Measurements from ENCODE around the gene ISM1.
"Not testable (repeated sequence)": the region's sequence is repeated elsewhere in the genome, so short reads cannot be mapped to it uniquely, and the experiment has no call there.

Gene ISM1

GRCh38 chr20:13223736-13224520, 2.9 kb downstream of the ISM1 start:
- no peak for DNase-seq (ENCODE audit: insufficient read length)
- FAIRE-seq, result no peak
- TF ChIP-seq POLR2AphosphoS5 (IDR thresholded peaks at IDR 0.05; ENCODE audit: low read depth, low read length) (no peak), TAF1 (IDR thresholded peaks at IDR 0.05; ENCODE audit: borderline replicate concordance, low read depth, low read length) (no peak), POLR2A (IDR thresholded peaks at IDR 0.05; ENCODE audit: low read depth, low read length) (no peak)

DNA sequence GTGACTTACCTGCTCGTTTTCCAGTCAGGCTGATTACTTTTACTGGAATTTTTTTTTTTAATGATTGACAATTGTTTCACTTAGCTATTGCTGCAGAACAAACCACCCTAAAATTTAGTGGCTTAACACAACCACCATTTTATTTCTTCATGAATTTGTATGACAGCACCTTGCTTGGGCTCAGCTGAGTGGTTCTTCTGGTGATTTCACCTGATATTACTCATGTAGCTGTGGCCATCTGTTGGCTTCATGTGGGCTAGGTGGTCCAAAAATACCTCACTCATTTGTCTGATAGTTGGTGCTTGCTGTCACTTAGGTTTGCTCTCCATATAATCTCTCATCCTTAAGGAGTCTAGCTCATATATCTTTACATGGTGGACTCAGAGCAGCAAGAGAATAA, 5.3 kb downstream of the ISM1 start:
- DNase-seq (ENCODE audit: insufficient read length) (no peak), FAIRE-seq (no peak)

GRCh38 chr20:13228771-13229170, 7.7 kb downstream of the ISM1 start:
- FAIRE-seq (no peak), DNase-seq (ENCODE audit: insufficient read length) (no peak)
- no peak for TF ChIP-seq POLR2A (IDR thresholded peaks at IDR 0.05; ENCODE audit: low read depth, low read length)
- no peak for TF ChIP-seq TAF1 (IDR thresholded peaks at IDR 0.05; ENCODE audit: borderline replicate concordance, low read depth, low read length)
- no peak for TF ChIP-seq POLR2AphosphoS5 (IDR thresholded peaks at IDR 0.05; ENCODE audit: low read depth, low read length)

More for the DNA sequence above, 5.3 kb downstream of the ISM1 start:
- TF ChIP-seq TAF1 (IDR thresholded peaks at IDR 0.05; ENCODE audit: borderline replicate concordance, low read depth, low read length) (no peak), POLR2A (IDR thresholded peaks at IDR 0.05; ENCODE audit: low read depth, low read length) (no peak), POLR2AphosphoS5 (IDR thresholded peaks at IDR 0.05; ENCODE audit: low read depth, low read length) (no peak)

DNA sequence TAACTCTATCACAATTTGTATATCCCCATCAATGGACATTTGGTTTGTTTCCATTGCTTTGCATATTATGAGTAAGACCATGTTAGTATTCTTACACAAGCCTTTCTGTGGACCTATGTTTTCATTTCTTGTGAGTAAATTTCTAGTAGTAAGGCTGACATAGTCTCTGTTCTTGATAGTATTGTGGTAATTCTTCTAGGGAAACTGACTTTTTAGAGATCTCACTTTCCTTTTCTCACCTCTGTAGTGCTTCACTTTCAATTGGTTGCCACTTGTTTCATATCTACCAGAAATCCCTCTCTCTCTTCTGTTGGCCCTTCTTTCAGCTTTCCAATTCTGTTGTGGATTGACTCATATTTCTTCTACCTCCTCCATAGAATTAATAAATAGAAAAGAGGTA, 8.5 kb downstream of the ISM1 start:
- TF ChIP-seq POLR2A (IDR thresholded peaks at IDR 0.05; ENCODE audit: low read depth, low read length), result no peak
- DNase-seq (ENCODE audit: insufficient read length) (no peak), FAIRE-seq (no peak)

GRCh38 chr20:13231031-13231752, 10.1 kb downstream of the ISM1 start:
- no peak for DNase-seq (ENCODE audit: insufficient read length)
- FAIRE-seq, result no peak
- TF ChIP-seq POLR2A (IDR thresholded peaks at IDR 0.05; ENCODE audit: low read depth, low read length), result no peak
- TF ChIP-seq POLR2AphosphoS5 (IDR thresholded peaks at IDR 0.05; ENCODE audit: low read depth, low read length), result no peak
- no peak for TF ChIP-seq TAF1 (IDR thresholded peaks at IDR 0.05; ENCODE audit: borderline replicate concordance, low read depth, low read length)

DNA sequence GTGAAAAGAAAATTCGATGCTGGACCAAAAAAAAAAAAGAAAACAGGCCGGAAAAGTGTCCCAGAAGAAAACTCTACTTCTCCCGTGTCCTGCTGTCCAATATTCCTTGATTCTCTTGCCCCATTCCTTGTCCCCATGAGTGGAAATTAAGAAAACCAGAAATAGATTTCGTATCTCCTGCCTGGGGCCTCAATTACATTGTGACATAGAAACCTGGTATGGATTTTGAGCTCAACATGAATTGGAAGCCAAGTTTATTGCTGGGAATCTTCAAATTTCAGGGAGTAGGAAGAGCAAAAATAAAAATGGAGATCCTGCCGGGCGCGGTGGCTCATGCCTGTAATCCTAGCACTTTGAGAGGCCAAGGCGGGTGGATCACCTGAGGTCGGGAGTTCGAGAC, 11.9 kb downstream of the ISM1 start:
- DNase-seq (ENCODE audit: insufficient read length) (no peak), FAIRE-seq (no peak)
- TF ChIP-seq POLR2AphosphoS5 (IDR thresholded peaks at IDR 0.05; ENCODE audit: low read depth, low read length), result no peak
- no peak for TF ChIP-seq TAF1 (IDR thresholded peaks at IDR 0.05; ENCODE audit: borderline replicate concordance, low read depth, low read length)
- TF ChIP-seq POLR2A (IDR thresholded peaks at IDR 0.05; ENCODE audit: low read depth, low read length), result no peak

DNA sequence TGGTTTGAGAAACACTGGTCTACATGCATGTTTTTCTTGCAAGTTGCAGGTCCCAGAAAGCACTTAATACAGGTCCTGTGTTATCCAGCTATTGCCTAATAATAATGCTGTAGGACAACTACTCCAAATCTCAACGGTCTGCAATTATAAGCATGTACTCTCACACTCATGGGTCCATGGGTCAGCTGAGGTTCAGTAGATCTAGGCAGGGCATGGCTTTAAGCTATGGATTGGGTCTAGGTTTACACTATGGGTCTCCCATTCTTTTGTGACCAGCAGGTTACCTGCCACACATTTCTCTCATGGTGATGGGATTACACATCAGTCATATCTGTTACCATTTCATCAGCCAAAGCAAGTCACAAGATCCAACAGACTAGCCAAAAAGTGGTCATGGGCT, 13.9 kb downstream of the ISM1 start:
- no peak for TF ChIP-seq TAF1 (IDR thresholded peaks at IDR 0.05; ENCODE audit: borderline replicate concordance, low read depth, low read length)
- DNase-seq (ENCODE audit: insufficient read length), result no peak
- FAIRE-seq, result no peak

- FAIRE-seq, result not testable (repeated sequence)
Observed at GRCh38 chr20:13236360-13236759, 15.3 kb downstream of the ISM1 start.

DNA sequence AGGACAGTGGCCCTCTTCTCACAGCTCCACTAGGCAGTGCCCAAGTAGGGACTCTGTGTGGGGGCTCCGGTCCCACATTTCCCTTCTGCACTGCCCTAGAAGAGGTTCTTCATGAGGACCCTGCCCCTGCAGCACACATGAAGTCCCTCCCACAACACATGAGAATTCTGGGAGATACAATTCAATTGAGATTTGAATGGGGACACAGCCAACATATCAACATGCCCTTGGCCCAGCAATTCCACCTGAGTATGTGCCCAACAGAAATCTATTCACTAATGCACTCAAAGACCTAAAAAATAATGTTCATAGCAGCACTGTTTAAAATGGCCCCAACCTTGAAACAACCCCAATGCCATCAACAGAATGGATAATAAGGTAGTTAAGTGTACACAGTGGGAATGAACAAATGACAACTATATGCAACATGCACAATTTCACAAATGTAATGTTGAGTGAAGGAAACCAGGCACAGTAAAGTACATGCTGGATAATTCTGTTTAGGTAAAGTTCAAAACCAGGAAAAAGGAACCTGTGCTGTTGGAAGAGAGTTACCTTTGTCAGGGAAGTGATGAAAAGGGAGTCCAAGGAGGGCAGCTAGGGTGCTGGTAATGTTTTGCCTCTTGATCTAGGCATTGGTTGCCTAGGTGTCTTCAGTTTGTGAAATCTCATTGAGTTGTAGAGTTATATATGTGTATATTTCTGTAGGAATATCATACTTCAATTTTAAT, 16.1 kb downstream of the ISM1 start:
- TF ChIP-seq TAF1 (IDR thresholded peaks at IDR 0.05; ENCODE audit: borderline replicate concordance, low read depth, low read length) (no peak), POLR2A (IDR thresholded peaks at IDR 0.05; ENCODE audit: low read depth, low read length) (no peak), POLR2AphosphoS5 (IDR thresholded peaks at IDR 0.05; ENCODE audit: low read depth, low read length) (no peak)
- DNase-seq (ENCODE audit: insufficient read length) (no peak), FAIRE-seq (no peak)

More at GRCh38 chr20:13236360-13236759, 15.3 kb downstream of the ISM1 start:
- DNase-seq (ENCODE audit: insufficient read length), result not testable (repeated sequence)

GRCh38 chr20:13238001-13238653, 17.1 kb downstream of the ISM1 start:
- TF ChIP-seq TAF1 (IDR thresholded peaks at IDR 0.05; ENCODE audit: borderline replicate concordance, low read depth, low read length) (no peak), POLR2AphosphoS5 (IDR thresholded peaks at IDR 0.05; ENCODE audit: low read depth, low read length) (no peak), POLR2A (IDR thresholded peaks at IDR 0.05; ENCODE audit: low read depth, low read length) (no peak)
- DNase-seq (ENCODE audit: insufficient read length), result no peak

DNA sequence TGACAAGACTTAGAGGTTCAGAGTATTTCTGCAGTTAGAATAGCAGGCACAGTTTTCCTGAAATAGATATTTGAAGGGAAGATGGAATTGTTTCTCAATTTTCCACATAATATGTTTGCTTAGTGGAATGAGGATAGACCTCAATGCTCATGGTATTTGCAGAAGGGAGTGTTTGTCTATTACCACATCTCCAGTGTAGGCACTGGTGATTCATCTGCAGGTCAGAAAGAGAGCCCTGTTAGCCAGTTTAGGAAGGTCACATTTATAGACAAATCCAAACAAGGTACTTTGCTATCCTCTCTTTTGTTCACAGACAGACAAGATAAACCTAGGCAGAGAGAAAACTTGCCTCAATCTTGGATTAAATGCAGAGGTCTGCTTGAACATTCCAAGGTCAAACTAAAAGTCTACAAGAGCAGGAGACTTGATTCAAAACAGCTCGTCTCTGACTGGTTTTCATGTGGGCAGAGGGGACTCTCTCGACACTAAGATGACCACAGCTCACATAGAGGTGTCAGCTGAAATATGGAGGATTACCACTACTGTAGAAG, 22.8 kb downstream of the ISM1 start:
- DNase-seq (ENCODE audit: insufficient read length) (no peak), FAIRE-seq (no peak)
- TF ChIP-seq POLR2A (IDR thresholded peaks at IDR 0.05; ENCODE audit: low read depth, low read length) (no peak), TAF1 (IDR thresholded peaks at IDR 0.05; ENCODE audit: borderline replicate concordance, low read depth, low read length) (no peak), POLR2AphosphoS5 (IDR thresholded peaks at IDR 0.05; ENCODE audit: low read depth, low read length) (no peak)

More at GRCh38 chr20:13238001-13238653, 17.1 kb downstream of the ISM1 start:
- no peak for FAIRE-seq

Measured in GM12892 (cell line).